Adrenal gland (tissue), 5 donors: ENCODE results near the gene FARS2.

Experiments
- CTCF ChIP-seq, 6 experiments: fragments of 450-650 bp in 4 of 6; fragments of 200-600 bp in 2 of 6; sonication (generic) in 1 of 6; IDR thresholded peaks; 1 replicate in 5 of 6; 2 replicates in 1 of 6; pipeline versions ENCODE4 v1.5.1 to v1.8.0; 2016 to 2021; ENCODE audit warnings: antibody characterized with exemption in 6 of 6, mild to moderate bottlenecking in 2 of 6, moderate library complexity in 1 of 6
- POLR2A ChIP-seq, 2 donors: fragments of 450-650 bp; IDR thresholded peaks; one replicate each; pipeline ENCODE4 v1.6.1; 2017; ENCODE audit warnings: antibody characterized with exemption in 2 of 2, mild to moderate bottlenecking in 2 of 2, moderate library complexity in 1 of 2
- donor health status: DM: no; HTN: no; CAD: no.

- TF ChIP-seq POLR2A (IDR thresholded peaks at IDR 0.05) (no peak), CTCF (IDR thresholded peaks at IDR 0.05) (no peak)
These were observed 229.3 kb downstream of the FARS2 start for GRCh38 chr6:5490501-5491069.
